AG04450 (cell line): ENCODE measurements around the gene SPRED3. TPM values are rescaled to one million over a fixed set of nuclear protein-coding genes. Genes with fewer than 3 reads are reported as not detected.

Source experiments
- CTCF ChIA-PET: fragments of 300-600, 350-600 bp; formaldehyde crosslinking; extraction: SDS; loops from one replicate; lab custom pipeline; 2022; ENCODE audit warnings: antibody characterized with exemption, inconsistent platforms; lab: Charles Lee
- POLR2A ChIA-PET: fragments of 350-600 bp; formaldehyde crosslinking; extraction: SDS; loops from one replicate; lab custom pipeline; 2021; ENCODE audit warnings: antibody characterized with exemption, inconsistent platforms; lab: Yijun Ruan, JAX
- DNase-seq: peaks from one replicate; pipeline ENCODE4 v3.0.0-alpha.2; 2011; ENCODE audit warnings: low read depth, low spot score
- H3K27ac ChIP-seq: one replicate; pipeline ENCODE4 v1.5.1; 2012; ENCODE audit warnings: low read depth, low read length, control low read depth
- H3K27me3 ChIP-seq: one replicate; pipeline ENCODE4 v1.6.0; 2012; ENCODE audit warnings: low read length; ENCODE audit not compliant: control insufficient read depth, insufficient read depth
- H3K4me3 ChIP-seq: 2 replicates; pipeline ENCODE4 v1.5.1; 2011; ENCODE audit warnings: mild to moderate bottlenecking, low read depth, low read length, control low read depth
- H3K9me3 ChIP-seq: 2 replicates; pipeline ENCODE4 v1.5.1; 2012; ENCODE audit warnings: low read length; ENCODE audit not compliant: control insufficient read depth, insufficient read depth
- CTCF ChIP-seq: IDR thresholded peaks from 2 replicates; pipeline ENCODE4 v1.5.1; 2011; ENCODE audit warnings: low read depth, low read length, control low read depth, inconsistent platforms
- polyA plus RNA-seq: library from polyadenylated mRNA; depleted of rRNA; stranded (reverse); fragments of >200 nt; gene quantifications from 2 replicates; pipeline ENCODE4 v1.2.3, GENCODE V29; 2011

The SPRED3 gene
- polyA plus RNA-seq, 1 experiment: 2.5 TPM

- Histone ChIP-seq H3K27me3 (peaks cover 35% of the 10 kb centered on the region), H3K27ac (no peak overlapping the region), H3K4me3 (no peak overlapping the region), H3K9me3 (no peaks in the 10 kb centered on the region; the same call in 1 of the 2 replicates)
- no peak for DNase-seq
- TF ChIP-seq CTCF: no peak
- POLR2A ChIA-PET: no interaction called here
- CTCF ChIA-PET: no interaction called here
Observed at GRCh38 chr19:38359242-38360021, 29.1 kb upstream of the SPRED3 start.

- Histone ChIP-seq H3K27me3 (peaks cover 36% of the 10 kb centered on the region), H3K9me3 (no peaks in the 10 kb centered on the region; the same call in 1 of the 2 replicates), H3K27ac (no peak overlapping the region), H3K4me3 (no peak overlapping the region)
- DNase-seq: no peak
- ChIA-PET CTCF (interaction anchor here (1.0 kb wide), 1 partner anchor 42 kb away, joined by 4 read pairs; the partner anchor contains the start of gene FAM98C), POLR2A (no interaction called here)
- no peak for TF ChIP-seq CTCF
Observed at GRCh38 chr19:38360351-38360750, 28.1 kb upstream of the SPRED3 start.

- Histone ChIP-seq H3K4me3 (peak overlapping the region; percentile 69), H3K27ac (no peak overlapping the region), H3K27me3 (peaks cover 35% of the 10 kb centered on the region), H3K9me3 (no peaks in the 10 kb centered on the region; the same call in 1 of the 2 replicates)
- DNase-seq: no peak
- ChIA-PET POLR2A (interaction anchor here (1.2 kb wide), 1 partner anchor 13 kb away, joined by 5 read pairs; the partner anchor contains the start of gene PSMD8), CTCF (interaction anchor here (1.0 kb wide), 1 partner anchor 42 kb away, joined by 4 read pairs; the partner anchor contains the start of gene FAM98C)
- no peak for TF ChIP-seq CTCF
Observed at GRCh38 chr19:38360839-38361631, 27.5 kb upstream of the SPRED3 start.

- POLR2A ChIA-PET: interaction anchor here (1.2 kb wide), 1 partner anchor 13 kb away, joined by 5 read pairs; the partner anchor contains the start of gene PSMD8
- 0 out of 2 replicates have a peak, but pooled peaks have one; percentile 19 for TF ChIP-seq CTCF
- peak overlapping the region; percentile 69 for H3K4me3 ChIP-seq
- CTCF ChIA-PET: interaction anchor here (0.6 kb wide), 1 partner anchor 68 kb away, joined by 3 read pairs; no protein-coding TSS in a partner anchor
- peaks cover 33% of the 10 kb centered on the region for H3K27me3 ChIP-seq
- no peak overlapping the region for H3K27ac ChIP-seq
- no peak for DNase-seq
- no peaks in the 10 kb centered on the region; the same call in 1 of the 2 replicates for H3K9me3 ChIP-seq
Observed at GRCh38 chr19:38361633-38362075, 26.8 kb upstream of the SPRED3 start.
